OCI-LY3 (cell line): ENCODE data around the gene ST6GAL1.

ENCODE experiments used
- CTCF ChIP-seq: fragments of 200-600, 300-600 bp; sonication (generic); IDR thresholded peaks from 2 replicates; pipeline ENCODE4 v1.5.1; 2014; ENCODE audit warnings: antibody characterized with exemption, low read length, low read depth
- EZH2phosphoT487 ChIP-seq: fragments of 200-600 bp; shearing (Covaris generic); IDR thresholded peaks from 2 replicates; pipeline ENCODE4 v1.6.1; 2018; ENCODE audit warnings: antibody characterized with exemption, mixed run types, low read depth

DNA sequence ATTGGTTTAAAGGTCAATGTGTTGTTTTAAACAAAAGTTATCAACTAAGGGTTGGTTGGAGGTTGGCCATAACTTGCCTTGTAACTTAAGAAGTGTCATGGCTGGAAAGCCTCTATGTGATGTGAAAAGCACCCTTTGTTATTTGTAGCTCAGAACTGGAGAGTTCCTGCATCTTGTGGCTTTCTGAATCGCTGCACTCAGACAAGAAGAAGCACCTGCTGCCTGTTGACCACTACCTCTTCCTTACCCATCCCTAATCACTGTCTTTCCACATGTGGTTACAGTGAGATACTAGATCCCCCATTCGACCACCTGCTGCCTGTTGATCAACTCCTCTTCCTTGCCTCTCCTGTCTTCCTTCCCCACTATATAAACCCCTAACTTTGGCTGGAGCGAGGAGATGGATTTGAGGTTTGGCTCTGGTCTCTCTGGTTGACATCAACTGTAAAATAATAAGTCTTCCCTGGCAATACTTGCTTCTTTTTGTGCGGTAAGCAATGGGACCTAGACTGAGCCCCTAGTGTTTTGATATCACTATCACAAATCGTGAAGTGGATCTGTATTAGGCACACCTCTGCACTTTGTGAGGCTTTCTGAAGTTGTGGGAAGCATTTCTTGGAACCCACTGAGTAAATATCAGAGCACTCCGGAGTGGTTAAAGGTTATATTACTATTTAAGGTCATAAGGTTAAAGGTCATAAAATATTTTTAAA, 195.1 kb downstream of the ST6GAL1 start:
- TF ChIP-seq EZH2phosphoT487 = no peak
- no peak for TF ChIP-seq CTCF
